CD14-positive monocyte (primary cell): Measurements from ENCODE around the gene AREL1. TPM values are rescaled to one million over a fixed set of nuclear protein-coding genes. Genes with fewer than 3 reads are reported as not detected.

Experiments used
- DNase-seq, 3 donors: peaks; one replicate each; pipeline ENCODE4 v3.0.0-alpha.2; 2011 to 2022
- H2AFZ ChIP-seq: 2 replicates; pipeline ENCODE4 v1.6.0; 2012; ENCODE audit warnings: mild to moderate bottlenecking, low read depth, low read length, inconsistent platforms; ENCODE audit not compliant: insufficient read depth, poor library complexity, severe bottlenecking
- H3K27ac ChIP-seq, 2 donors: 1 replicate in 1 of 2; 2 replicates in 1 of 2; pipeline ENCODE4 v1.5.1; 2012 to 2013; ENCODE audit warnings: low read length in 2 of 2, control low read depth in 1 of 2, inconsistent platforms in 1 of 2, low read depth in 1 of 2, mild to moderate bottlenecking in 1 of 2
- H3K27me3 ChIP-seq, 2 donors: one replicate each; pipeline versions ENCODE4 v1.6.0 to v1.6.1; 2011 to 2013; ENCODE audit warnings: low read length in 2 of 2; ENCODE audit not compliant: control insufficient read depth in 2 of 2, insufficient read depth in 2 of 2
- H3K36me3 ChIP-seq, 2 donors: replicated peaks in 1 of 2; 1 replicate in 1 of 2; 2 replicates in 1 of 2; pipeline versions ENCODE4 v1.5.1 to v1.6.1; 2012 to 2013; ENCODE audit warnings: low read length in 2 of 2, control low read depth in 1 of 2, inconsistent platforms in 1 of 2, mild to moderate bottlenecking in 1 of 2; ENCODE audit not compliant: insufficient read depth in 2 of 2, control insufficient read depth in 1 of 2
- H3K4me1 ChIP-seq, 2 donors: 1 replicate in 1 of 2; 2 replicates in 1 of 2; pipeline versions ENCODE4 v1.5.1 to v1.6.1; 2012 to 2013; ENCODE audit warnings: low read length in 2 of 2, control low read depth in 1 of 2, inconsistent platforms in 1 of 2, mild to moderate bottlenecking in 1 of 2, moderate library complexity in 1 of 2; ENCODE audit not compliant: insufficient read depth in 2 of 2, control insufficient read depth in 1 of 2
- H3K4me2 ChIP-seq: replicated peaks from 2 replicates; pipeline ENCODE3; 2012; ENCODE audit warnings: low read length, moderate library complexity, mild to moderate bottlenecking; ENCODE audit not compliant: poor library complexity, severe bottlenecking; ENCODE audit errors: extremely low read depth
- H3K4me3 ChIP-seq, 3 experiments: fragments of 200-600 bp in 1 of 3; sonication (generic) in 1 of 3; replicated peaks in 1 of 3; 1 replicate in 2 of 3; 2 replicates in 1 of 3; pipeline ENCODE4 v1.5.1; 2011 to 2013; ENCODE audit warnings: low read length in 3 of 3, mild to moderate bottlenecking in 3 of 3, control low read depth in 2 of 3, low read depth in 2 of 3, inconsistent platforms in 1 of 3, moderate library complexity in 1 of 3
- H3K79me2 ChIP-seq: 2 replicates; pipeline ENCODE4 v1.6.0; 2012; ENCODE audit warnings: mild to moderate bottlenecking, control low read depth, inconsistent platforms, low read length, moderate library complexity; ENCODE audit not compliant: insufficient read depth
- H3K9ac ChIP-seq: 2 replicates; pipeline ENCODE4 v1.6.0; 2017; ENCODE audit warnings: low read length, mild to moderate bottlenecking; ENCODE audit not compliant: insufficient read depth, poor library complexity, severe bottlenecking
- H3K9me3 ChIP-seq, 2 donors: replicated peaks in 1 of 2; 1 replicate in 1 of 2; 2 replicates in 1 of 2; pipeline versions ENCODE4 v1.5.1 to v1.6.1; 2012 to 2013; ENCODE audit warnings: low read length in 2 of 2, control low read depth in 1 of 2; ENCODE audit not compliant: control insufficient read depth in 1 of 2, insufficient read depth in 1 of 2
- H4K20me1 ChIP-seq: 2 replicates; pipeline ENCODE4 v1.6.0; 2012; ENCODE audit warnings: mild to moderate bottlenecking, low read length, control low read depth, moderate library complexity; ENCODE audit not compliant: insufficient read depth
- H3K27ac Mint-ChIP-seq, 7 donors: one replicate each; pipeline ENCODE4 v1.8.0; 2020; ENCODE audit warnings: mild to moderate bottlenecking in 7 of 7, mixed read lengths in 7 of 7, moderate library complexity in 6 of 7, inconsistent platforms in 2 of 7
- H3K27me3 Mint-ChIP-seq, 3 donors: one replicate each; pipeline ENCODE4 v1.8.0; 2021 to 2022; ENCODE audit warnings: low read depth in 3 of 3, mild to moderate bottlenecking in 3 of 3, mixed read lengths in 3 of 3, moderate library complexity in 3 of 3, inconsistent platforms in 1 of 3
- H3K36me3 Mint-ChIP-seq, 2 donors: one replicate each; pipeline ENCODE4 v1.8.0; 2020; ENCODE audit warnings: mixed read lengths in 2 of 2, inconsistent platforms in 1 of 2, mild to moderate bottlenecking in 1 of 2
- H3K4me1 Mint-ChIP-seq: one replicate; pipeline ENCODE4 v1.8.0; 2020; ENCODE audit warnings: mild to moderate bottlenecking, mixed read lengths
- H3K4me3 Mint-ChIP-seq, 2 donors: one replicate each; pipeline ENCODE4 v1.8.0; 2020; ENCODE audit warnings: mild to moderate bottlenecking in 2 of 2, mixed read lengths in 2 of 2, moderate library complexity in 1 of 2
- H3K9me3 Mint-ChIP-seq, 7 donors: one replicate each; pipeline ENCODE4 v1.8.0; 2020 to 2022; ENCODE audit warnings: mixed read lengths in 7 of 7, mild to moderate bottlenecking in 6 of 7, moderate library complexity in 6 of 7, inconsistent platforms in 2 of 7
- WGBS: methylation state at CpG from one replicate; pipeline ENCODE4 v1.1.5; 2013; ENCODE audit warnings: missing lambda C conversion rate; ENCODE audit not compliant: insufficient coverage; 5-methylcytosine and 5-hydroxymethylcytosine counted together
- intact Hi-C, 2 donors: fragments of 100-400 bp; cut with micrococcal nuclease; formaldehyde crosslinking; loops; one replicate each; pipeline versions ENCODE4 v1.15.0 to v1.15.1; 2023
- polyA plus RNA-seq, 3 donors: library from polyadenylated mRNA; depleted of rRNA in 1 of 3; unstranded in 2 of 3; stranded (reverse) in 1 of 3; fragments of 300-500 nt in 2 of 3; fragments of >200 nt in 1 of 3; fragmentation: Illumina TruSeq in 2 of 3; gene quantifications; 1 replicate in 2 of 3; 2 replicates in 1 of 3; pipeline ENCODE4 v1.2.3, GENCODE V29; 2012 to 2021
- TF ChIP-seq, protein P1 (sequence below): fragments of 200-600 bp; IDR thresholded peaks from one replicate; pipeline ENCODE4 v1.8.0; 2022; ENCODE audit warnings: antibody characterized with exemption, mild to moderate bottlenecking

AREL1 gene
- polyA plus RNA-seq, 3 donors = 12.5 to 23.3 (median 20.0) TPM

DNA sequence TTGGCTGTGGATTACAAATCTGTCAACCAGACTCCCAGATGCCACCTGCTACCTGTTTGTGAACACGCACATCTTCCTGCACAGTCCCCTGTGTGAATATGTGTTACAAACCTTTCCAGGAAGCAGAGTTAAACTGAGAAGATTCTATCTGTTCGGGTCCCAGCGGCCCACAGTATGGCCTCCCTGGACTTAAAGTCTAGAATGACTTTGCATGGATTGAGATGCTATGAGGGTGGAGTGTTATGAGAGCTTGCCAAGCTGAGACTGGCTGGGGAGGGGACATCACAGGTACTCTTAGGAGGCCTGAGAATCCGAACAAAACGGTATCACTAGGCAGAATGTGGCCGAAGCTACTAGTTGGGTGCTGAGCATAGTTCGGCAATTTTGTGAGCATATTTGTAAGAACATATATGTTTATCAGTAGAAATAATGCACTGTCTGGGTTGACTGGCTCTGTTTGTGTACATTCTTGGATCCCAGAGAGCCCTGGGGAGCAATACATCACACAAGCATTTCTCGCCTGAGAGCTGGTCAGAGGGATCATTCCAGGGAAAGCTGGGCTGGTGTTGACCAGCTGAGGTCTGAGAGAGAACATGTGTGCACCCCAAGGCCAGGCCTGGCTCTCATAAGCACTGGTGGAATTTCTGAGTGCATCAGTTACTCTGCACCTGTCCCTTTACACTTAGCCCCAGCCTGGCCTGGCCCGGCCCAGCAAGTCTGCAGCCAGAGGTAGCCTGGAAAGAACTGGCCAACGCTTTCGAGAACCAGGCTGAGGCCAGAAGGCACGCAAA lies 71.1 kb downstream of the AREL1 start:
- Histone ChIP-seq H3K36me3 (no peaks in the 10 kb centered on the region), H3K79me2 (no peaks in the 10 kb centered on the region), H3K27me3 (no peaks in the 10 kb centered on the region), H3K9ac (no peak overlapping the region), H4K20me1 (no peaks in the 10 kb centered on the region), H3K4me1 (no peaks in the 10 kb centered on the region), H3K4me3 (no peak overlapping the region), H3K4me2 (no peak overlapping the region), H3K27ac (no peak overlapping the region), H2AFZ (no peak overlapping the region), H3K9me3 (no peaks in the 10 kb centered on the region)
- peaks cover 2 to 5% (median 4%) of the 10 kb centered on the region in 3 donors for H3K27me3 Mint-ChIP-seq
- TF ChIP-seq, protein P1, sequence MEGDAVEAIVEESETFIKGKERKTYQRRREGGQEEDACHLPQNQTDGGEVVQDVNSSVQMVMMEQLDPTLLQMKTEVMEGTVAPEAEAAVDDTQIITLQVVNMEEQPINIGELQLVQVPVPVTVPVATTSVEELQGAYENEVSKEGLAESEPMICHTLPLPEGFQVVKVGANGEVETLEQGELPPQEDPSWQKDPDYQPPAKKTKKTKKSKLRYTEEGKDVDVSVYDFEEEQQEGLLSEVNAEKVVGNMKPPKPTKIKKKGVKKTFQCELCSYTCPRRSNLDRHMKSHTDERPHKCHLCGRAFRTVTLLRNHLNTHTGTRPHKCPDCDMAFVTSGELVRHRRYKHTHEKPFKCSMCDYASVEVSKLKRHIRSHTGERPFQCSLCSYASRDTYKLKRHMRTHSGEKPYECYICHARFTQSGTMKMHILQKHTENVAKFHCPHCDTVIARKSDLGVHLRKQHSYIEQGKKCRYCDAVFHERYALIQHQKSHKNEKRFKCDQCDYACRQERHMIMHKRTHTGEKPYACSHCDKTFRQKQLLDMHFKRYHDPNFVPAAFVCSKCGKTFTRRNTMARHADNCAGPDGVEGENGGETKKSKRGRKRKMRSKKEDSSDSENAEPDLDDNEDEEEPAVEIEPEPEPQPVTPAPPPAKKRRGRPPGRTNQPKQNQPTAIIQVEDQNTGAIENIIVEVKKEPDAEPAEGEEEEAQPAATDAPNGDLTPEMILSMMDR = no peak
- H3K27ac Mint-ChIP-seq = no peak overlapping the region
- H3K4me3 Mint-ChIP-seq = no peak overlapping the region
- no peak for DNase-seq
- intact Hi-C loops = loop anchor here in 1 of 2 donors (5.0 kb wide), 1 partner anchor 34 kb away; no protein-coding TSS in a partner anchor
- H3K9me3 Mint-ChIP-seq = no peaks in the 10 kb centered on the region
- H3K4me1 Mint-ChIP-seq = peaks cover 6% of the 10 kb centered on the region
- WGBS = 98% methylated on average over 11 of the region's 12 CpGs
- no peaks in the 10 kb centered on the region for H3K36me3 Mint-ChIP-seq

DNA sequence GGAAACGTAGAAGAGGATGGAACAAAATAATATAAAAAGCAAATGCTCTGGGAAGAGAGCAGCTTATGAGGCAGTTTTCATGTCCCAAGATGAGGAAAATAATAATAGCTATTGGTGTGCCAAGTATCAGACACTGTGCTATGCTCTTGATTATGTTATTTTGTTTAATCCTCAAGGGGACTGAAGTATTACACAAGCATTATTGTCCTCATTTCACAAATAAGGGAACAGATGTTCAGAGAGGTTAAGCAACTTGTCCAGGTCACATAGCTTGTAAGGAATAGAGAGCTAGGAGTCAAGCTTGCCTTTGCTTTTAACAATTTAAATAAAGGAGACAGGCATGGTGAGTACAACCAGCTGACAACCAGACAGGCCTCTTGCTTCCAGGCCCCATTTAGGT lies 73.9 kb downstream of the AREL1 start:
- intact Hi-C loops = no loop called here
- peaks cover 6% of the 10 kb centered on the region for H3K4me1 Mint-ChIP-seq
- Histone ChIP-seq H3K9ac (no peak overlapping the region), H3K9me3 (no peaks in the 10 kb centered on the region), H3K36me3 (no peaks in the 10 kb centered on the region), H3K4me3 (no peak overlapping the region), H4K20me1 (no peaks in the 10 kb centered on the region), H3K4me1 (no peaks in the 10 kb centered on the region), H2AFZ (no peak overlapping the region), H3K79me2 (no peaks in the 10 kb centered on the region), H3K27me3 (no peaks in the 10 kb centered on the region), H3K4me2 (no peak overlapping the region), H3K27ac (no peak overlapping the region)
- no peak overlapping the region for H3K4me3 Mint-ChIP-seq
- H3K36me3 Mint-ChIP-seq = no peaks in the 10 kb centered on the region
- H3K9me3 Mint-ChIP-seq = no peaks in the 10 kb centered on the region
- DNase-seq = no peak
- H3K27ac Mint-ChIP-seq = no peak overlapping the region
- whole genome bisulfite sequencing = 100% methylated on average over 1 of the region's 1 CpG
- peaks cover 0 to 10% (median 9%) of the 10 kb centered on the region in 3 donors for H3K27me3 Mint-ChIP-seq
- TF ChIP-seq, protein P1 = no peak
